ENCODE results near the gene ALDH6A1. TPM values are rescaled to one million over a fixed set of nuclear protein-coding genes. Genes with fewer than 3 reads are reported as not detected.

The ALDH6A1 gene
- polyA plus RNA-seq, 3 donors, result 2.5 to 15.1 (median 8.8) TPM

- H3K27ac ChIP-seq (ENCODE audit: low read depth in 1 of 2, low read length in 2 of 2), result no peak overlapping the region
- H3K27me3 ChIP-seq (ENCODE audit: control insufficient read depth in 2 of 2, insufficient read depth in 2 of 2, low read length in 2 of 2), result no peaks in the 10 kb centered on the region
- no peak for TF ChIP-seq CTCF (IDR thresholded peaks at IDR 0.05)
- H3K9me3 ChIP-seq (replicated peaks in 1 of 2; ENCODE audit: control insufficient read depth in 1 of 2, insufficient read depth in 1 of 2, low read length in 2 of 2), result no peaks in the 10 kb centered on the region
- H3K4me3 Mint-ChIP-seq, result no peak overlapping the region
- no peaks in the 10 kb centered on the region for H3K9me3 Mint-ChIP-seq
- no peaks in the 10 kb centered on the region for H4K20me1 ChIP-seq (ENCODE audit: insufficient read depth, low read length)
- no peak overlapping the region for H3K27ac Mint-ChIP-seq
- no peak for DNase-seq
- peaks cover 43 to 78% of the 10 kb centered on the region in 2 donors for H3K36me3 Mint-ChIP-seq
- peaks cover 0 to 2% (median 0%) of the 10 kb centered on the region in 3 donors for H3K27me3 Mint-ChIP-seq (ENCODE audit: low read depth in 3 of 3)
- intact Hi-C loops (cut with micrococcal nuclease), result no loop called here
- H2AFZ ChIP-seq (ENCODE audit: insufficient read depth, low read depth, low read length, poor library complexity, severe bottlenecking), result no peak overlapping the region
- no peak overlapping the region for H3K4me2 ChIP-seq (replicated peaks; ENCODE audit: extremely low read depth, low read length, poor library complexity, severe bottlenecking)
- H3K79me2 ChIP-seq (ENCODE audit: insufficient read depth, low read length), result no peaks in the 10 kb centered on the region
- WGBS (ENCODE audit: insufficient coverage), result no CpG with 5 or more reads among the region's 3 CpGs
- no peaks in the 10 kb centered on the region for H3K4me1 ChIP-seq (ENCODE audit: control insufficient read depth in 1 of 2, insufficient read depth in 2 of 2, low read length in 2 of 2)
- H3K9ac ChIP-seq (ENCODE audit: insufficient read depth, low read length, poor library complexity, severe bottlenecking), result no peak overlapping the region
- no peak overlapping the region for H3K4me3 ChIP-seq (replicated peaks in 1 of 3; ENCODE audit: low read depth in 2 of 3, low read length in 3 of 3)
- peaks cover 7% of the 10 kb centered on the region for H3K4me1 Mint-ChIP-seq
- peaks cover 22 to 61% of the 10 kb centered on the region in 2 donors for H3K36me3 ChIP-seq (replicated peaks in 1 of 2; ENCODE audit: control insufficient read depth in 1 of 2, insufficient read depth in 2 of 2, low read length in 2 of 2)
Measured at GRCh38 chr14:74064883-74065282, 19.4 kb downstream of the ALDH6A1 start.

GRCh38 chr14:74064426-74064825 lies 19.8 kb downstream of the ALDH6A1 start:
- no peak overlapping the region for H3K9ac ChIP-seq (ENCODE audit: insufficient read depth, low read length, poor library complexity, severe bottlenecking)
- H3K79me2 ChIP-seq (ENCODE audit: insufficient read depth, low read length), result no peaks in the 10 kb centered on the region
- H3K27me3 Mint-ChIP-seq (ENCODE audit: low read depth in 3 of 3), result peaks cover 0 to 2% (median 0%) of the 10 kb centered on the region in 3 donors
- H3K27me3 ChIP-seq (ENCODE audit: control insufficient read depth in 2 of 2, insufficient read depth in 2 of 2, low read length in 2 of 2), result no peaks in the 10 kb centered on the region
- H3K9me3 ChIP-seq (replicated peaks in 1 of 2; ENCODE audit: control insufficient read depth in 1 of 2, insufficient read depth in 1 of 2, low read length in 2 of 2), result no peaks in the 10 kb centered on the region
- no peaks in the 10 kb centered on the region for H4K20me1 ChIP-seq (ENCODE audit: insufficient read depth, low read length)
- no peak overlapping the region for H3K27ac Mint-ChIP-seq
- H3K4me3 ChIP-seq (replicated peaks in 1 of 3; ENCODE audit: low read depth in 2 of 3, low read length in 3 of 3), result no peak overlapping the region
- no peaks in the 10 kb centered on the region for H3K9me3 Mint-ChIP-seq
- intact Hi-C loops (cut with micrococcal nuclease), result no loop called here
- no peaks in the 10 kb centered on the region for H3K4me1 ChIP-seq (ENCODE audit: control insufficient read depth in 1 of 2, insufficient read depth in 2 of 2, low read length in 2 of 2)
- H3K4me2 ChIP-seq (replicated peaks; ENCODE audit: extremely low read depth, low read length, poor library complexity, severe bottlenecking), result no peak overlapping the region
- peaks cover 24 to 64% of the 10 kb centered on the region in 2 donors for H3K36me3 ChIP-seq (replicated peaks in 1 of 2; ENCODE audit: control insufficient read depth in 1 of 2, insufficient read depth in 2 of 2, low read length in 2 of 2)
- no peak overlapping the region for H3K27ac ChIP-seq (ENCODE audit: low read depth in 1 of 2, low read length in 2 of 2)
- peaks cover 7% of the 10 kb centered on the region for H3K4me1 Mint-ChIP-seq
- H3K36me3 Mint-ChIP-seq, result peaks cover 46 to 81% of the 10 kb centered on the region in 2 donors
- H3K4me3 Mint-ChIP-seq, result no peak overlapping the region
- DNase-seq, result no peak
- no peak overlapping the region for H2AFZ ChIP-seq (ENCODE audit: insufficient read depth, low read depth, low read length, poor library complexity, severe bottlenecking)
- no peak for TF ChIP-seq CTCF (IDR thresholded peaks at IDR 0.05)

Data from CD14-positive monocyte (primary cell).